H9 (cell line): ENCODE data around the gene LRP1B. TPM values are rescaled to one million over a fixed set of nuclear protein-coding genes. Genes with fewer than 3 reads are reported as not detected.

Source experiments
- DNase-seq: peaks from one replicate; pipeline ENCODE4 v3.0.0-alpha.2; 2017
- H2AFZ ChIP-seq: one replicate; pipeline ENCODE4 v1.6.1; 2013; ENCODE audit warnings: mild to moderate bottlenecking, low read length, control low read depth, moderate library complexity
- H2AK5ac ChIP-seq: 2 replicates; pipeline ENCODE4 v1.6.1; 2013; ENCODE audit warnings: low read length, control low read depth, mixed read lengths; ENCODE audit not compliant: insufficient read length
- H2BK120ac ChIP-seq: one replicate; pipeline ENCODE4 v1.6.1; 2013; ENCODE audit warnings: low read depth, mild to moderate bottlenecking, low read length, control low read depth, inconsistent platforms; ENCODE audit not compliant: poor library complexity, severe bottlenecking
- H2BK12ac ChIP-seq: 2 replicates; pipeline ENCODE4 v1.6.1; 2013; ENCODE audit warnings: low read length, control low read depth, mixed read lengths, low read depth; ENCODE audit not compliant: insufficient read length
- H2BK15ac ChIP-seq: 2 replicates; pipeline ENCODE4 v1.6.1; 2013; ENCODE audit warnings: low read depth, low read length, control low read depth
- H2BK20ac ChIP-seq: one replicate; pipeline ENCODE4 v1.6.1; 2013; ENCODE audit warnings: low read depth, mild to moderate bottlenecking, low read length, control low read depth, inconsistent platforms; ENCODE audit not compliant: poor library complexity, severe bottlenecking
- H2BK5ac ChIP-seq: 2 replicates; pipeline ENCODE4 v1.6.1; 2013; ENCODE audit warnings: low read length, control low read depth, mixed read lengths; ENCODE audit not compliant: insufficient read length
- H3K14ac ChIP-seq: 2 replicates; pipeline ENCODE4 v1.6.1; 2013; ENCODE audit warnings: low read length, control low read depth; ENCODE audit not compliant: insufficient read depth
- H3K18ac ChIP-seq: 2 replicates; pipeline ENCODE4 v1.6.1; 2013; ENCODE audit warnings: low read depth, mild to moderate bottlenecking, mixed read lengths, low read length, control low read depth; ENCODE audit not compliant: insufficient read length
- H3K23ac ChIP-seq: 2 replicates; pipeline ENCODE4 v1.6.1; 2013; ENCODE audit warnings: low read length, control low read depth, mixed read lengths, low read depth; ENCODE audit not compliant: insufficient read length
- H3K23me2 ChIP-seq: 2 replicates; pipeline ENCODE4 v1.6.1; 2013; ENCODE audit warnings: low read depth, mild to moderate bottlenecking, mixed read lengths, low read length, control low read depth; ENCODE audit not compliant: insufficient read length, poor library complexity, severe bottlenecking
- H3K27ac ChIP-seq: 2 replicates; pipeline ENCODE4 v1.5.1; 2013; ENCODE audit warnings: low read length, control low read depth, mixed read lengths, low read depth; ENCODE audit not compliant: insufficient read length
- H3K27me3 ChIP-seq: 2 replicates; pipeline ENCODE4 v1.6.1; 2013; ENCODE audit warnings: low read length, control low read depth, inconsistent platforms; ENCODE audit not compliant: insufficient read depth
- H3K4ac ChIP-seq: 2 replicates; pipeline ENCODE4 v1.6.1; 2013; ENCODE audit warnings: low read depth, mild to moderate bottlenecking, control low read depth, inconsistent platforms, low read length, moderate library complexity
- H3K4me1 ChIP-seq: 2 replicates; pipeline ENCODE4 v1.6.1; 2013; ENCODE audit warnings: low read length, control low read depth, inconsistent platforms; ENCODE audit not compliant: insufficient read depth
- H3K4me2 ChIP-seq: 2 replicates; pipeline ENCODE4 v1.6.1; 2013; ENCODE audit warnings: low read length, control low read depth, mixed read lengths; ENCODE audit not compliant: insufficient read length, insufficient read depth
- H3K56ac ChIP-seq: 2 replicates; pipeline ENCODE4 v1.6.1; 2013; ENCODE audit warnings: low read depth, mild to moderate bottlenecking, mixed read lengths, low read length, control low read depth; ENCODE audit not compliant: insufficient read length
- H3K79me1 ChIP-seq: 2 replicates; pipeline ENCODE4 v1.6.1; 2013; ENCODE audit warnings: low read depth, mild to moderate bottlenecking, moderate library complexity, low read length, control low read depth, inconsistent platforms; ENCODE audit not compliant: insufficient read depth, poor library complexity, severe bottlenecking
- H3K79me2 ChIP-seq: 2 replicates; pipeline ENCODE4 v1.6.1; 2013; ENCODE audit warnings: low read length, control low read depth, inconsistent platforms; ENCODE audit not compliant: insufficient read depth
- H3K9ac ChIP-seq: 2 replicates; pipeline ENCODE4 v1.6.1; 2013; ENCODE audit warnings: low read length, control low read depth, mixed read lengths; ENCODE audit not compliant: insufficient read length; ENCODE audit errors: extremely low read depth
- H3K9me3 ChIP-seq: one replicate; pipeline ENCODE4 v1.6.1; 2013; ENCODE audit warnings: low read depth, low read length, inconsistent platforms; ENCODE audit not compliant: control insufficient read depth
- H3T11ph ChIP-seq: one replicate; pipeline ENCODE4 v1.6.1; 2013; ENCODE audit warnings: mild to moderate bottlenecking, low read length, control low read depth, inconsistent platforms
- H4K20me1 ChIP-seq: one replicate; pipeline ENCODE4 v1.6.1; 2013; ENCODE audit not compliant: control insufficient read depth, insufficient read length, insufficient read depth
- H4K5ac ChIP-seq: 2 replicates; pipeline ENCODE4 v1.6.1; 2013; ENCODE audit warnings: low read depth, mild to moderate bottlenecking, mixed read lengths, low read length, control low read depth; ENCODE audit not compliant: insufficient read length
- H4K8ac ChIP-seq: replicated peaks from 2 replicates; pipeline ENCODE4 v1.6.1; 2013; ENCODE audit warnings: low read length, control low read depth, mixed read lengths, low read depth; ENCODE audit not compliant: insufficient read length
- H4K91ac ChIP-seq: 2 replicates; pipeline ENCODE4 v1.6.1; 2013; ENCODE audit warnings: low read depth, mild to moderate bottlenecking, moderate library complexity, mixed read lengths, low read length, control low read depth; ENCODE audit not compliant: insufficient read length
- H3K27ac Mint-ChIP-seq, 3 experiments: 2 replicates in 2 of 3; 3 replicates in 1 of 3; pipeline ENCODE4 v1.8.0; 2020 to 2021; ENCODE audit warnings: mixed read lengths in 3 of 3, mild to moderate bottlenecking in 1 of 3, moderate library complexity in 1 of 3
- H3K27me3 Mint-ChIP-seq: 2 replicates; pipeline ENCODE4 v1.8.0; 2021; ENCODE audit warnings: low read depth, mild to moderate bottlenecking, moderate library complexity, mixed read lengths
- H3K36me3 Mint-ChIP-seq, 3 experiments: 2 replicates in 2 of 3; 3 replicates in 1 of 3; pipeline ENCODE4 v1.8.0; 2020 to 2021; ENCODE audit warnings: low read depth in 3 of 3, mixed read lengths in 3 of 3; ENCODE audit not compliant: insufficient read depth in 1 of 3
- H3K4me1 Mint-ChIP-seq, 2 experiments: 2 replicates each; pipeline ENCODE4 v1.8.0; 2020; ENCODE audit warnings: mixed read lengths in 2 of 2
- H3K4me3 Mint-ChIP-seq, 2 experiments: 2 replicates in 1 of 2; 3 replicates in 1 of 2; pipeline ENCODE4 v1.8.0; 2020 to 2021; ENCODE audit warnings: mild to moderate bottlenecking in 2 of 2, mixed read lengths in 2 of 2, moderate library complexity in 1 of 2
- H3K9me3 Mint-ChIP-seq, 2 experiments: 2 replicates in 1 of 2; 3 replicates in 1 of 2; pipeline ENCODE4 v1.8.0; 2020; ENCODE audit warnings: mild to moderate bottlenecking in 2 of 2, mixed read lengths in 2 of 2, moderate library complexity in 1 of 2
- WGBS: extraction: QIAGEN DNeasy Blood & Tissue Kit; methylation state at CpG from one replicate; pipeline ENCODE4 v1.1.7; 2013; ENCODE audit warnings: missing lambda C conversion rate, low lambda C conversion rate, mixed read lengths; ENCODE audit not compliant: insufficient read length; ENCODE audit errors: extremely low coverage; 5-methylcytosine and 5-hydroxymethylcytosine counted together
- total RNA-seq: library from RNA; stranded (reverse); gene quantifications from 2 replicates; pipeline ENCODE4 v1.2.1, GENCODE V29; 2021
- TF ChIP-seq, protein P1 (sequence below): fragments of 200-600 bp; sonication (generic); conservative IDR thresholded peaks from 3 replicates; pipeline ENCODE4 v1.8.0; 2021; ENCODE audit warnings: antibody characterized with exemption, mild to moderate bottlenecking

Gene LRP1B
- total RNA-seq, 1 experiment from 2014 or later: not detected

DNA sequence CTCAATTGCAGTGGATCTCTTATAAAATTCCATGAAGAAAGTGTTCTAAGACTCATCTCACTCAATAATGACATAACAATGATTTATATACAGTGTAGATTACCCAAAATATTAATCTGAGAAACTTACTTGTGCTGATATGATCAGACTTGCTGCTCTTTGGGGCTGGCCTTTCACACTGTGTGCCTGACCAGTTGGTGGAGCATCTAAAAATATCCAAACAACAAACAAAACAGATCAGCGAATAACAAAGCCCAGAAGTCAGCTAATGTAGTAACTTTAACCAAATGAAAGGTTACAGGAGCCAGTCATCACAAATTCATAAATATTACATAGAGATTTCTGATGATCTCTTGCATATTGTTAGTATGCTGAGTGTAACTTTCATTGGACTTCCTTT lies 1883.9 kb downstream of the LRP1B start:
- Histone ChIP-seq H4K8ac (no peak overlapping the region), H2BK15ac (no peak overlapping the region), H2AFZ (no peak overlapping the region), H4K91ac (no peak overlapping the region), H3K79me2 (no peaks in the 10 kb centered on the region), H3T11ph (no peak overlapping the region), H2BK12ac (no peak overlapping the region), H3K9me3 (no peaks in the 10 kb centered on the region), H3K27me3 (no peaks in the 10 kb centered on the region), H3K56ac (no peak overlapping the region), H3K23me2 (no peaks in the 10 kb centered on the region), H3K14ac (no peak overlapping the region), H4K20me1 (no peaks in the 10 kb centered on the region), H3K4me1 (no peaks in the 10 kb centered on the region), H3K23ac (no peak overlapping the region), H3K27ac (no peak overlapping the region), H4K5ac (no peak overlapping the region), H3K79me1 (no peaks in the 10 kb centered on the region), H2BK5ac (no peak overlapping the region), H2AK5ac (no peak overlapping the region), H2BK120ac (no peak overlapping the region), H2BK20ac (no peak overlapping the region), H3K9ac (no peak overlapping the region), H3K4ac (no peak overlapping the region), H3K4me2 (no peak overlapping the region), H3K18ac (no peak overlapping the region)
- Mint-ChIP-seq H3K27ac (no peak overlapping the region; a peak in 1 of 7 replicates), H3K4me1 (0 out of 4 replicates have a peak, but pooled peaks cover 0 to 3% of the 10 kb centered on the region in 2 experiments), H3K36me3 (no peaks in the 10 kb centered on the region), H3K9me3 (no peaks in the 10 kb centered on the region), H3K4me3 (no peak overlapping the region), H3K27me3 (no peaks in the 10 kb centered on the region)
- no CpG with 5 or more reads among the region's 1 CpG for WGBS
- TF ChIP-seq, protein P1, sequence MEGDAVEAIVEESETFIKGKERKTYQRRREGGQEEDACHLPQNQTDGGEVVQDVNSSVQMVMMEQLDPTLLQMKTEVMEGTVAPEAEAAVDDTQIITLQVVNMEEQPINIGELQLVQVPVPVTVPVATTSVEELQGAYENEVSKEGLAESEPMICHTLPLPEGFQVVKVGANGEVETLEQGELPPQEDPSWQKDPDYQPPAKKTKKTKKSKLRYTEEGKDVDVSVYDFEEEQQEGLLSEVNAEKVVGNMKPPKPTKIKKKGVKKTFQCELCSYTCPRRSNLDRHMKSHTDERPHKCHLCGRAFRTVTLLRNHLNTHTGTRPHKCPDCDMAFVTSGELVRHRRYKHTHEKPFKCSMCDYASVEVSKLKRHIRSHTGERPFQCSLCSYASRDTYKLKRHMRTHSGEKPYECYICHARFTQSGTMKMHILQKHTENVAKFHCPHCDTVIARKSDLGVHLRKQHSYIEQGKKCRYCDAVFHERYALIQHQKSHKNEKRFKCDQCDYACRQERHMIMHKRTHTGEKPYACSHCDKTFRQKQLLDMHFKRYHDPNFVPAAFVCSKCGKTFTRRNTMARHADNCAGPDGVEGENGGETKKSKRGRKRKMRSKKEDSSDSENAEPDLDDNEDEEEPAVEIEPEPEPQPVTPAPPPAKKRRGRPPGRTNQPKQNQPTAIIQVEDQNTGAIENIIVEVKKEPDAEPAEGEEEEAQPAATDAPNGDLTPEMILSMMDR: no peak
- no peak for DNase-seq
